HG02884 (cell line): ENCODE results near the gene CCDC17.

ENCODE experiments used
- ATAC-seq: cut with Tn5 transposase; IDR thresholded peaks from one replicate; pipeline ENCODE4 v1.9.1; 2021; ENCODE audit warnings: mild to moderate bottlenecking, moderate library complexity; ENCODE audit not compliant: unreplicated experiment

The CCDC17 gene

DNA sequence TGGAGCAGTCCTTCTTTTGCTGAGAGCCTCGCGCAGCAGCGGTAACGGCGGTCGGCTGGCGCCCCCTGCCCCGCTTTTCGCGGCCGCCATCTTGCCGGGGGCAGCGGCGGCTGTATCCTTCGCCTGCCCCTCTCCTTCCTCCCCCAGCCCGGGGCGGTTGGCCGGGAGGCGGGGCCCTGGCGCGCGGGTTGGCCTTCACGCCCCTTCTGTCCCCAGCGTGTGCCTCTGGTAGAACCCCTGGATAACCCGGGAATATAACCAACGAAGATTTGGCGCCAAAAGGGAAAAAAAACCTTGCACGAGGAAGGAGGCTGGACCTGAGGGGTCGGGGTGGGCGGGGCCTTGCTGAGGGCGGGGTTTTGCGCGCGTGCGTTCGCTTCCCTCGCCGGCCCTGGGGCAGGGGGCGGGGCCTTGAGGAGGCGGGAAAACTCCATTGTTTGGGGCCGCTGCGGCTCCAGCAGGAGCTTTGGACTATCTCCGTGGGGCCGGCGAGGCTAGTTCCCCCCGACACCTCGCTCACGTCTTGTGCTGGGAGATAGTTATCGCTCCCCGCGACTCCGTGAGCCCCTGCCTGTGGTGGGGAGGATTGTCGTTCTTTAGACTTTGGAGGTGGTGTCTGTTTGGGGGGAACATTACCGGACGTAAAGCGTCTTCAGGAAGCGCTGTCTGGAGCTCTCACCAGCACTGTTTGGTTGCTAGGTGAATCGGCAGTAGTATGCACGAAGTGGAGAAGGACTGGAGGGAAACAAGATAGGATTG lies 39.3 kb downstream of the CCDC17 start:
- peak; percentile 28 for ATAC-seq

DNA sequence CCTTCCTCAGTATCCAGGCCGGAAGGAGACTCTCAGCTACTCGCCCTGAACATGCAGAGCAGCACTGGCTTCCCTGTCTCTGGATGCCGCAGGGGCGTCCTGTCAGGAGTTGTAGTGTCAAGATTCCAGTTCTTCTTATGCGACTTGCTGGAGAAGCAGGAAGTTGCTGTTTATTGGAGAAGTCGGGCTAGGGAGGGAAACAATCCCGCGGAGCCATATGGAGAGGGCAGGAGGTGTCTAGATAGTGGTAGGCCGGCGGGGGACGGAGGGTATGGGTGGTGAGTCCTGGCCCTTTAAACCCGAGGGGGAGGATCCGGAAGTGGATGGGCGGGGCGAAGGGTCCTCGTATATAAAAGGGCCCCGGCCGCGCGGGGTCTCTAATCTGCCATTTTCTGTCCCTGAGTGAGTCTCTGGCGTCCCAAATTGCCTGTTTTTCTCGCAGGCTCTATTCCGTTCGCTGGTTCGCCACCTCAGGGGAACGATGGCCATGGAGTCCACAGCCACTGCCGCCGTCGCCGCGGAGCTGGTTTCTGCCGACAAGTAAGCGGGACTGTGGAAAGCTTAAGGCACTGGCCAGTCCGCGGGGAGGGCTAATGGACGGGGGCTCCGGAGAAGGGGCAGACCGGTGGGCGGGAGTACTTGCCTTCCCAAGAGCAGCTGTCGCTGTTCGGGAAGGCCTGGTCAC lies 40.0 kb downstream of the CCDC17 start, which contains the start of gene NASP:
NASP (plus strand) TSS at position 376 of the 685 bp plus-strand sequence; CDS start at position 482, 106 bp downstream.
- peak; percentile 30 for ATAC-seq

DNA sequence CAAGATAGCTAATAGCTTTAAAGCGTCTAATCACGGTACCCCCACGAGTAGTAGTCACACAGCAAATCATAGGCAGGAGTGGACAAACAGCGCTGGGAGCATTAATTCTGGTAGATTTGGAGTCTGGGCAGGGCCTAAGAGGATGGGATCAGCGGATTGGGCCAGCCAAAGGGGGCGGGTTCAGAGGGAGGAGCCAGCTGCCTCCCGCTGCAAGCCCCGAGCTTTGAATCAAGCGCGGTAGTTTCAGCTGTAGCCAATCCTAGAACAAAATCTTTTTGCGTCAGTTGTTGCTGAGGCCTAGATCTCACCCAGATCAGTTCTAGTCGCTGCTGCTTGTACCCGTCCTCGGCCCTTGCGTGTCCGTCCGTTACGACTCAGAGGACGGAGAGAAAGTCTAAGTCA lies 40.6 kb downstream of the CCDC17 start:
- peak; percentile 61 for ATAC-seq

DNA sequence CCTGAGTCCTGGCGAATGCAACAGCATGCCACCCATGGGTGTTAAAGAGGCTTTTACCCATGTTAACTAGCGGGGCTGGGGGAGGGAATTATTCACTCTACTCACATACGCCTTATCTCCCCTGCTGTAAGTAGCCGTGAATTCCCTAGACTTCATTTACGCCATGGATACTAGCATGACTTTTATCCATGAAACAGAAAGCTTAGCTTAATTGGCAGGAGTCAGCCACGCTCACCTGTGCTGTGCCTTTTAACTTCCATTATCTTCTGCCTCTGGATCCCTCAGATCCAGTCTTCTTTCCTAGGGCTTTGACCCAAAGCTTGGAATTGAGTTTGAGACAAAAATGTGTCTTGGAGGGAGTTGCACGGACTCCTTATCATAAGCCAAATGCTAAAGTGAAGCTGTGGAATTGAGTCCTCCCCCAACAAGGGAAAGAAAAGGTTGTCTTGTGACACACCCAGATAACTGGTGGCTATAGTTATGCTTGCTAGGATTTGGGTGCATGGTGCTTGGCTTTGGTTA lies 49.7 kb downstream of the CCDC17 start:
- no peak for ATAC-seq

DNA sequence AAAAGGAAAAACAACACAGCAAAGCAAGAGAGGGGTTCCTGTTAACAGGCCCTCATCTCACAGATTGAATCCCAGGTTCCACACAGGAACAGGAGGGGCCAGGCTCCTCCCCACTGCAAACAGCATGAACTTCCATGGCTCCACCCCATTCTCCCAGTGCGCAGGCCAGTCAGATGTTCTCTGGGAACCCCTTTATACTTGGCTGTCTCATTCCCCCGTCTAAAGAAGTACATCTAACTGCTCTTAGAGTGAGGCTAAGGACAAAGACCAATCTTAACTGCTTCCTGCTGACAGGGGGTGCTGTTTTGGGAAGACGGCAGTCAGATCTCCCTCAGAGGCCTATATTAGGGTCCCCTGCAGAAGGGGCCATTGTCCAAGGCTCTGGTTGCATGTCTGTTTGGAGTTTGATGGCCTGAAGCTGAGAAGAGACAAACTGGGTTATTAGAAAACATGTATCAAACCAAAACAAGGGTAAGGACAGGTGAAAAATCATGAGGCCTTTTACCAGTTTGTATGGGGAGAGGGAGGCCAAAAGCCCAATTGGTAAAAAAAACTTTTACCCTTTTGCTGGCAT lies 50.5 kb downstream of the CCDC17 start:
- no peak for ATAC-seq

DNA sequence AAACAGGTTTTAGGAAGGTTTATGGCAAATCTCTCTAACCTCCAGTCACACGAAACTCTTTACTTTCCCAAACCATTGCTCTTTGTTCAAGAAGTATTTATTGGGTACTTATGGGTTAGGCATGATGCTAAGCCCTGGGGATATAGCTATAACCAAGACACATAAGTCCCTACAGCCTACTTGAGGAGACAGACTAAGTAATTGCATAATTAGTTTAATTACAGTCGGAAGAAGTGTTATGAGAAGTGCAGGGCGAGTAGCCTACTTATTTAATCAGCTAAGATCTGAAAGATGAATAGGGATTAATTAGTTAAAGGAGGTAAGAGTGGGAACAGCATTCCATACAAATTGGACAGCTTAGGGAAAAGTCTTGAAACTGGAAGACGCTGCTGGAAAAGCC lies 53.2 kb downstream of the CCDC17 start:
- ATAC-seq = no peak
